Cardiac atrium fibroblast (primary cell): ENCODE results near the gene TMEM169. TPM values are rescaled to one million over a fixed set of nuclear protein-coding genes. Genes with fewer than 3 reads are reported as not detected.

ENCODE experiments used
- total RNA-seq: library from RNA; depleted of rRNA; stranded (reverse); fragments of >200 nt; gene quantifications from 2 replicates; pipeline ENCODE4 v1.2.3, GENCODE V29; 2015

TMEM169 gene
- 0.65 TPM in 1 of 2 replicates, not detected in the other for total RNA-seq

GRCh38 chr2:216081487-216082116 is at the start of gene TMEM169, which contains the start of gene PECR:
Gene TMEM169 (plus strand): TSS chr2:216081919. CDS start chr2:216095964, 14,045 bp downstream.
Gene PECR (minus strand): TSS chr2:216081809. CDS start chr2:216081741, 68 bp downstream.

GRCh38 chr2:216108967-216109921 is 27.5 kb downstream of the TMEM169 start, which contains the start of gene XRCC5:
Gene XRCC5 (plus strand): TSS chr2:216109348. CDS start chr2:216109437, 89 bp downstream.

Other genes with a start within 250 kb of the TMEM169 start
- gene MREG, start 68.4 kb upstream of the TMEM169 start, total RNA-seq: 0.97 and 1.1 TPM in 2 replicates
- gene PECR, start 110 bp upstream of the TMEM169 start, total RNA-seq: 3.6 and 6.8 TPM in 2 replicates
- gene XRCC5, start 27.4 kb downstream of the TMEM169 start, total RNA-seq: 132 and 147 TPM in 2 replicates